Calu3 (cell line): ENCODE results near the gene KCNK4. TPM values are rescaled to one million over a fixed set of nuclear protein-coding genes. Genes with fewer than 3 reads are reported as not detected.

ENCODE experiments used
- BruUV-seq: library from RNA; stranded (reverse); fragments of 400-500 nt; replicated peaks from 2 replicates; lab custom pipeline; 2021; lab: Mats Ljungman, UMichigan
- CTCF ChIA-PET: fragments of 300-600 bp; sonication (Branson Sonifier 250); formaldehyde crosslinking; loops from one replicate; lab custom pipeline; 2022; ENCODE audit warnings: antibody characterized with exemption; lab: Charles Lee
- DNase-seq: peaks from one replicate; pipeline ENCODE4 v3.0.0; 2022
- H3K27ac Mint-ChIP-seq: one replicate; pipeline ENCODE4 v1.8.0; 2022; ENCODE audit warnings: mixed read lengths; ENCODE audit not compliant: unreplicated experiment
- H3K27me3 Mint-ChIP-seq: one replicate; pipeline ENCODE4 v1.8.0; 2022; ENCODE audit warnings: mixed read lengths; ENCODE audit not compliant: unreplicated experiment
- H3K36me3 Mint-ChIP-seq: one replicate; pipeline ENCODE4 v1.8.0; 2022; ENCODE audit warnings: mild to moderate bottlenecking, moderate library complexity, mixed read lengths; ENCODE audit not compliant: insufficient read depth, unreplicated experiment
- H3K4me1 Mint-ChIP-seq: one replicate; pipeline ENCODE4 v1.8.0; 2022; ENCODE audit warnings: mild to moderate bottlenecking, low read depth, mixed read lengths; ENCODE audit not compliant: unreplicated experiment
- H3K4me3 Mint-ChIP-seq: one replicate; pipeline ENCODE4 v1.8.0; 2022; ENCODE audit warnings: mild to moderate bottlenecking, low read depth, moderate library complexity, mixed read lengths; ENCODE audit not compliant: unreplicated experiment
- H3K9me3 Mint-ChIP-seq: one replicate; pipeline ENCODE4 v1.8.0; 2022; ENCODE audit warnings: low read depth, mixed read lengths; ENCODE audit not compliant: unreplicated experiment
- CTCF ChIP-seq: fragments of 200-600 bp; IDR thresholded peaks from one replicate; pipeline ENCODE4 v1.8.0; 2022; ENCODE audit warnings: antibody characterized with exemption; ENCODE audit not compliant: unreplicated experiment
- intact Hi-C: fragments of 100-400 bp; cut with micrococcal nuclease; formaldehyde crosslinking; loops from one replicate; pipeline ENCODE4 v1.10.0; 2022; ENCODE audit not compliant: unreplicated experiment
- total RNA-seq: library from RNA; stranded (reverse); gene quantifications from 2 replicates; pipeline ENCODE4 v1.2.3, GENCODE V29; 2022

Gene KCNK4
- total RNA-seq, 1 experiment from 2014 or later, result not detected

GRCh38 chr11:64296830-64297698, 6.0 kb downstream of the KCNK4 start:
- TF ChIP-seq CTCF, result no peak
- DNase-seq, result no peak
- no TSS peak for BruUV-seq
- CTCF ChIA-PET, result no interaction called here
- intact Hi-C loops, result no loop called here
- Mint-ChIP-seq H3K27ac (no peak overlapping the region), H3K27me3 (peaks cover 89% of the 10 kb centered on the region), H3K36me3 (peaks cover 4% of the 10 kb centered on the region), H3K4me3 (no peak overlapping the region), H3K9me3 (no peaks in the 10 kb centered on the region), H3K4me1 (peaks cover 17% of the 10 kb centered on the region)

DNA sequence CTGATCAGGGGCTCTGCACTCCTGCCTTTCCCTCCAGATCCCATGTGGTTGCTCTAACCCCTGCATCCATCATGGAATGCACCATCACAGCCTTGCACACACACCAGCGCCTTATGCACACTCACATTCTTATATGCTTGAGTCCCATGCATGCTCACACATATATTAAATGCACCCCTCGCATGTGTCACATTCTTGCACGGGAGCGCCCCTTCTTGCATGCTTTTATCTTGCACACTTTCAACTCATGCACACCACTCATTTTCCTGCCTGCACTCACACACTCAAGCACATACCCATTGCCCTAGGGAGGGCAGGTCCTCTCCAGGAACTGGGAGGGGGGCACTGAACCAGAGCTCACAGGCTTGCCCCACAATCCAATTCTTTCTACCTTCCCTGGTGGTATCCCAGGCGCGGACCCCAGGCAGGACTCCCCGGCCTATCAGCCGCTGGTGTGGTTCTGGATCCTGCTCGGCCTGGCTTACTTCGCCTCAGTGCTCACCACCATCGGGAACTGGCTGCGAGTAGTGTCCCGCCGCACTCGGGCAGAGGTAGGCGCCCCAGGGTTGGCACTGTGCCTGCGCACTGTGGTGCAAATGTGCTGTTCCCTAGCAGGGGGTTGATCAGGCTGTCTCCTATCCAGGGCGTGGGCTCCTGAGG, 6.7 kb downstream of the KCNK4 start:
- no peak for DNase-seq
- H3K4me1 Mint-ChIP-seq, result peaks cover 17% of the 10 kb centered on the region
- H3K36me3 Mint-ChIP-seq, result peaks cover 4% of the 10 kb centered on the region
- no peaks in the 10 kb centered on the region for H3K9me3 Mint-ChIP-seq
- intact Hi-C loops, result no loop called here
- CTCF ChIA-PET, result no interaction called here
- peaks cover 81% of the 10 kb centered on the region for H3K27me3 Mint-ChIP-seq
- BruUV-seq, result no TSS peak
- no peak overlapping the region for H3K27ac Mint-ChIP-seq
- H3K4me3 Mint-ChIP-seq, result no peak overlapping the region
- no peak for TF ChIP-seq CTCF

GRCh38 chr11:64298966-64299846, 8.1 kb downstream of the KCNK4 start:
- intact Hi-C loops, result no loop called here
- no TSS peak for BruUV-seq
- TF ChIP-seq CTCF, result no peak
- Mint-ChIP-seq H3K27ac (peak overlapping the region; percentile 60), H3K4me1 (peaks cover 22% of the 10 kb centered on the region), H3K9me3 (no peaks in the 10 kb centered on the region), H3K36me3 (peaks cover 4% of the 10 kb centered on the region), H3K4me3 (peak overlapping the region; percentile 63), H3K27me3 (peaks cover 68% of the 10 kb centered on the region)
- CTCF ChIA-PET, result interaction anchor here (0.6 to 1.0 kb wide), 3 partner anchors 8 to 19 kb away, joined by 3 to 6 read pairs (median 4); partner anchors contain the start of genes BAD, KCNK4 and PRDX5
- DNase-seq, result peak; percentile 39
